NB4 (cell line): ENCODE results near the gene SLC9A6.

Experiments
- CTCF ChIP-seq: IDR thresholded peaks from one replicate; pipeline ENCODE4 v1.5.1; 2012; ENCODE audit warnings: low read depth, low read length
- MAX ChIP-seq: IDR thresholded peaks from 2 replicates; pipeline ENCODE4 v1.6.1; 2011; ENCODE audit warnings: low read depth, low read length
- MYC ChIP-seq: IDR thresholded peaks from 2 replicates; pipeline ENCODE4 v1.6.1; 2011; ENCODE audit warnings: low read depth, low read length
- POLR2A ChIP-seq: IDR thresholded peaks from 2 replicates; pipeline ENCODE4 v1.6.1; 2011; ENCODE audit warnings: mild to moderate bottlenecking; ENCODE audit not compliant: insufficient read length; ENCODE audit errors: extremely low read depth

- TF ChIP-seq CTCF (no peak), POLR2A (no peak), MYC (0 out of 2 replicates have a peak, but pooled peaks have one; percentile 5), MAX (no peak)
Observed at GRCh38 chrX:135973025-135973547, 12.1 kb upstream of the SLC9A6 start.
